HG02642 (cell line): Measurements from ENCODE around the gene CTDP1.

Experiments
- ATAC-seq: cut with Tn5 transposase; IDR thresholded peaks from one replicate; pipeline ENCODE4 v1.9.1; 2021; ENCODE audit warnings: mild to moderate bottlenecking; ENCODE audit not compliant: unreplicated experiment, poor library complexity

The CTDP1 gene

DNA sequence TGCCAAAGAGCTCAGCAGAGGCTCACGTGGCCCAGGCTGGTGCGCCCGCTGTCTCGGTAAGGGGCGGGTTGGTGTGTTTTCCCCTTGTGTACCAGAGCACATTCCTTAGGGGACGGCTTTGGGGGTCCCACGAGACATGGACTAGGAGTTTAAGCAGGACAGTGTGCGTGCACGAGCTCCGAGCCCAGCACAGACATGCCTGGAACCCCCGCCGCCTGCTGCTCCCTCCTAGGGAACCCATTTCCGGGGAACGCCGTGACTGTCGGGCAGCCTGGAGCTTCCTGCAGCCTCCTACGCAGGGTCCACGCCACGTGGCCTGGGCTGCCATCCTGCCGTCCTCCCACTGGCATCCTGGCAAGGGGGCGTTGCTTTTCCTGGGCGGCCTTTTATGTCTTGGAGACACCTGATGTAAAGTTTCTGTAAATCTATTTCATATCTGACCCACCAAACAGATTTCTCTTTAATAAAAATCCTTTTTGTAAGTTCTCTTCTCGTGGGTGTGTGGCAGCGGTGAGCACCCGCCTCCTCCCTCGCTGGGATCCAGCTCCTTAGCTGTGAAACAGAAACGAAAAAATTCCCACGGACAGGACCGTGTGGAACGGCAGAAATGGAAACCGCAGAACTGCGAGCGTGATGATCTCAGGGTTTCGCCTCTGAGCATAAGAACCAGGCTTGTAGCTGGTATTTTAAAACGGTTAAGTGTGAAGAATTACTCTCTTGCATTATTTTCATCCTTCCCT lies 74.6 kb downstream of the CTDP1 start:
- no peak for ATAC-seq

DNA sequence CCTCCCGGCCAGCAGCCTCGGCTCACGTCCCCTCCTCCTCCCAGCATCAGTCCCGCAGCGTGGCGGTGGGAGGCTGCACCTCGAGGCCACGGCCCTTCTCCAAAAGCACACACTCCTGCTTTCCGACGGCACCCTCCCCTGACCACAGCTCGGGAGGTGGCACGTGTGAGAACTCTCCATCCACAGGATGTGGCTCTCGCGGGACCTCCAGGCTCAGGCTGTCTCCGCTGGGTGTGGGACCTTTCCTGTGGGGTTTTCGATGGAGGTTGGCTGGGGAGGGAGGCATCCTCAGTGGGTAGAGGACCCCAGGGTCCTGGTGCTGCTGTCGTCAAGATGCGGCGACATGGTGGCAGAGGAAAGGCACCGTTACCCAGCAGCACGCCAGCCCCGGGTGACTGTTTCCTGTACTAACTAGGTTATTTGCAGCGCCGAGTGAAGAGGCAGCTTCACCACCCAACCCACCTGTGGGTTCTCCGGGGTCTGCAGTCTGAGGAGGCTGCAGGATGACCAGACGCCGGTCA lies 75.3 kb downstream of the CTDP1 start:
- no peak for ATAC-seq

DNA sequence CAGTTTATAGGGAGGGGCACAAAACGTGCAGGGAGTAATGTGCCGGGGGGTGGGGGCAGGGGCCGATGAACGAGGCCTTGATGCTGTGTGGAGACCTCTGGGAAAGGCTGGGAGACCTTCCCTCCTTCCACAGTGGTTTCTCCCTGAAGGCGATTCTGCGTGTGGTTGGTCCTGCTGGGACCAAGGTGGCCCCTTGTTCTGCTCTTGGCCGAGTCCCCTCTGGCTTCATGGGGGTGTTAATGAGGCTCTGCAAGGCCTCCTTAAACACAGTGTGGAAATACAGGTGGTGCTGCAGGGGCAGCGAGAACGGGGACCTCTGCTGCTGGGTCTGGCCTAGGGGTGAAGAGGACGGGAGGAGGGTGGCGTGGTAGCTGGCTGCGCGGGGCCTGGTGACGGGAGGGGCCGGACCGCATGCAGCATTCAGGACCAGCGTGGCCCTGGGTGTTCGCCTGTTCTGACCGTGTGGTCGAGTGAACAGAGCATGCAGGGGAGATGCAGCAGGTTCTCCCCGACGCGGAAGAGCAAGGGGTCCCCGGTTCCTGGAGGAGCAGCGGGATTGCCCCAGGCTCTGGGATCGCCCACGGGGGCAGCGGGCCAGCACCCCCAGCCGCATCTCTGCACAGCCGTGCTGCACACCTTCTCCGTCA lies 76.0 kb downstream of the CTDP1 start:
- no peak for ATAC-seq

DNA sequence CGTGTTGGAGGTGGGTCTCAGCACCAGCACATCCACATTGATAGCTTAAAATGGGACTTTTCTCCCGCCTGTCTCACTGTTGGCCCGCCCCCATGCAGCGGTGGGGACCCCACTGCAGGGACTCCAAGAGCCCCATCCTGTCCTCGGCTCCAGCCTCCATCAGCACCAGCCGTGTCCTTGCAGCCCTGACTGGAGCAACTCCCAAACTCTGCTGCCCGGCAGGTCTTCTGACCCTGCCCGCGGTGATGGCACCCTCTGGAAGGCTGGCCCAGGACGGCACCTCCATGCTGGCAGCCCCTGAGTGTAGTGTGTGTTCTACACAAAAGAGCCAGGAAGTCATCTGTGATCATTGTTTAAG lies 76.5 kb downstream of the CTDP1 start:
- ATAC-seq = no peak

DNA sequence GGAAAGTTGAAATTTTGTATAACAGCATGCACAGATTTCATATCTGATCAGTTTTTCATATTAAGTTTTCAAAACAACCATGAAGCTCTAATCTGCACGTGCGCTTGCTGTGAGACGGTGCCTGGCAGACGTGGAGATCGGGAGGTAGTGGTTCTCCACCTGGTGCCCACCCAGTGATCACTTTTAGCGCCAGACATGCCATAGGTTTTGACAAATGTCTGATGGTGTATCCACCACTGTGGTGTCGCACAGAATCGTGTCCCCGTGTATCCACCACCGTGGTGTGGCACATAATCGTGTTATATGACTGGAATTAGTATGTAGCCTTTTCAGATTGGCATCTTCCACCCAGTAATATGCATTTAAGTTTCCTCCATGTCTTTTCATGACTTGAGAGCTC lies 77.2 kb downstream of the CTDP1 start:
- ATAC-seq = no peak

DNA sequence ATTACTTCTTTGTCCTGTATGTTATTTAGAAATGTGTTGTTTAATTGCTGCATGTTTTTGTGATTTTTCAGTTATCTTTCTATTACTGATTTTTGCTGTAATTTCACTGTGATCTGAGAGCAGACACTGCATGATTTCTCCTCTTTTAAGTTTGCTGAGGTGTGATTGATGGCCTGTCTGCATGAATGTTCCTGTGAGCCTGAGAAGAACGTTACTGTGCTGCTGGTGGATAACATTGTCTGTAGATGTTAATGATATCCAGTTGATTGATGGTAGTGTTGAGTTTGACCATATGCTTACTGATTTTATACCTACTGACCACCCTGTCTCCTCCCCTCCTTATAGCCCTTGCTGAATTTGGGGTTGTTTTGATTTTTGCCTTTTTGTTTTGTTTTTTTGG lies 80.7 kb downstream of the CTDP1 start:
- no peak for ATAC-seq

DNA sequence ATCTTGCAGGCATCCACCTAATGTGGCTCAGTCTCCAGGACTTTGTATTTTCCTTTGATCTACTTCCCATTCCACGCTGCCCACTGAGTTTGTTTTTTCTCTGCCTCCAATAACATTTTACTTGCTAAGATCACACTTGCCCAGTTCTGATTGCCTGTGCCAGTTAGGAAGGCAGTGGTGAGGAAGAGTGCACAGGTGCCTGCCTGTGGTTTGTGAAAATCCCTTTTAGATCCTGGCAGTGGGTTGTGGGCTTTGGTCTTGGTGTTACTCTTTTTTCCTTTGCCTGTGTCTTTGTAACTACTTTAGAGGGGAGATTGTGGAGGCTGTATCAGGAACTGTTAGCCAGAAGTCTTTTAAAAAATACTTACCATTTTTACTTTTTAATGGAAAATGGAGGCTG lies 81.3 kb downstream of the CTDP1 start:
- no peak for ATAC-seq

- ATAC-seq = no peak
Observed at GRCh38 chr18:79763407-79763806, 83.8 kb downstream of the CTDP1 start.

DNA sequence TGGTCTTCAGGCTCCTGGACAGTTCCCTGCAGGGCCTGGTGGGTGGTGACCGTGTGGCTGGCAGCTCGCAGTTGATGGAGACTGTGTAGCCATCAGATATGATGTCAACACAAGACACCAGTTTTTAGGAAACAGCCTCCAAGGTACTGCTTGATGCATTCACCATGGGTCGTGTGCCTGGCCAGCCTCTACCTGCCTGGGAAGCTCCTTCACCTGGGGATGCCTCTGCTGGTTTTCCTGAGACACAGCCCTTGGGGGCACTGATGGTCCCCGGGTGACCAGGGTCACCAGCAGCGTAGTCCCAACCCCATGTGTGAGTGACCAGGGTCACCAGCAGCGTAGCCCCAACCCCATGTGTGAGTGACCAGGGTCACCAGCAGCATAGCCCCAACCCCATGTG lies 84.5 kb downstream of the CTDP1 start:
- no peak for ATAC-seq

DNA sequence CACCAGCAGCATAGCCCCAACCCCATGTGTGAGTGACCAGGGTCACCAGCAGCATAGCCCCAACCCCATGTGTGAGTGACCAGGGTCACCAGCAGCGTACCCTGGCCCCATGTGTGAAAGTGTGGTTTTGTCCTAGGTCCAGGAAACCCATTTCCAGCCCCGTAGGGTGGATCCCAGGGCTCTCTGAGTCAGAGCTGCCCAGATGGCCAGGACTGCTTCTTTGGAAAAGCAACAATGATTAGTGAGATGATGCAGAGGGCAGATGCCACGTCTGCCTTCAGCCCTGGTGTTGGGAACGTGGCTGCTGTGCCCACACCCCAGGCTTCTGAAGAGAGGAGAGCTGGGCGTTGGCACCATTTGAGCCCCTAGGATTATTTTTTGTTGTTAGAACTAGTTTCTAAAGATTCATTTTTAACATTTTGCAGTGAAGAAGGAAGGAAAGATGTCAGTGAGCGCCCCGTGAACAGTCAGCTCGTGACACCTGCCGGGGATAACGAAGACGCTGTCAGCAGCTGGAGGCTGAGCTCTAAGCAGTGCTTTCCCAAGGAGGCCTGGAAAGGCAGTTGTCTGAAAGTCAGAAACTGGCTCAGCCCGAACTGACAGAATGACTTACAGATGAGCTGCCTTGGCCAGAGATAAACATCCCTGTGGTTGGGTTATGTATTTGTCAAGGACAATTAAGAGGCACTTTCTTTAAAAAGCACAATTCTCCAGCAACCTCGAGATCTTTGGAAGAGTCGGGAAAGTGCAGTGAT lies 86.1 kb downstream of the CTDP1 start:
- ATAC-seq = no peak

DNA sequence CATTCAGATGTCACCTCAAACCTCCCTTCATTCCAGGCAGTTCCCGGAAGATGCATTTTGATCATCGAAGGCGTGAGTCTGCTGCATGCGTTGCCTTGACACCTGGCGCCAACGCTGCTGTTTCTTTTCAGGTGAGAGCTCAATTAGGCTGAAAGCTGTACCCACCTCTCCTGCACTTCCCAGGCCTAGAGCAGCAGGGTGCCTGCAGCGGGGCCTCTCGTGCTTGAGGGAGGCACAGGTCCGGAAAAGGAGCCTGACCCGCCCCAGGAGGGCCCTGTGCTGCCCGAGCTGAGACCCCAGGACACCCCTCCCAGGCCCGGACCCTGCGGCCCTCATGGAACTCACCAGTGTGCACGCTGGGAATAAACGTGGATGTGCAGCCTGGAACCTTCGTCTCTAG lies 86.7 kb downstream of the CTDP1 start:
- no peak for ATAC-seq

DNA sequence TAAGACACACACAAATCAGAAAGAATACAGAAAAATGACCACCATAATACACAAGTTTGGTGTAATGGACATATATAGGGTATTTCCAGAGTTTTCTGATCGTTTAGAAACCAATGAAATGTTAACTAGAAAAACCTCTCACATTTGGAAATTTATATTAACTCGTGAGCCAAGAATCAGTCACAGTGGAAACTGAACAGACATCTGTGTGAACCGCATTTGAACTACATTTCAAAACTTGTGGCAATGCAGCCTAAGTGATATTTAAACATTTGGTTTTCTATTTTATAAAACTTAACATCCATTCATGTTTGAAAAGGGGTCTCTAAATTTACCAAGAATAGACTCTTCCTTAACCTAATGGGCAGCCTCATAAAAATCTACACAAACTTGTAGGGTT lies 89.1 kb downstream of the CTDP1 start:
- no peak for ATAC-seq

GRCh38 chr18:79769698-79770500 lies 90.3 kb downstream of the CTDP1 start:
- ATAC-seq = no peak

DNA sequence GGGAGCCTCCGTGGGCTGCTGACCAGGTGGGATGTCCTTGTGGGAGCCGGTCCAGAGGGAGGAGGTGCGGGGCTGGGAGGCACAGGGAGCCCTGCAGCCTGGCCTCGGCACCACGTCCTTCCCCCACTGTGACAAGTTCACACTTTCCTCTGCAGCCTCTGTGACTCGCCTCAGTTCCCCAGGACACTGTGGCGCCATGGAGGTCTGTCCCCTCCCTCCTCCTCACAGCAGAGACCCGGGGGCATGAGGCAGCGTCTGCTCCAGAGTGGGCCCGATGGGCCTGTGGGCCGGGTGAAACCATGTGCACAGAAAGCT lies 90.9 kb downstream of the CTDP1 start:
- ATAC-seq = no peak

GRCh38 chr18:79770826-79771225 lies 91.2 kb downstream of the CTDP1 start:
- ATAC-seq = no peak

DNA sequence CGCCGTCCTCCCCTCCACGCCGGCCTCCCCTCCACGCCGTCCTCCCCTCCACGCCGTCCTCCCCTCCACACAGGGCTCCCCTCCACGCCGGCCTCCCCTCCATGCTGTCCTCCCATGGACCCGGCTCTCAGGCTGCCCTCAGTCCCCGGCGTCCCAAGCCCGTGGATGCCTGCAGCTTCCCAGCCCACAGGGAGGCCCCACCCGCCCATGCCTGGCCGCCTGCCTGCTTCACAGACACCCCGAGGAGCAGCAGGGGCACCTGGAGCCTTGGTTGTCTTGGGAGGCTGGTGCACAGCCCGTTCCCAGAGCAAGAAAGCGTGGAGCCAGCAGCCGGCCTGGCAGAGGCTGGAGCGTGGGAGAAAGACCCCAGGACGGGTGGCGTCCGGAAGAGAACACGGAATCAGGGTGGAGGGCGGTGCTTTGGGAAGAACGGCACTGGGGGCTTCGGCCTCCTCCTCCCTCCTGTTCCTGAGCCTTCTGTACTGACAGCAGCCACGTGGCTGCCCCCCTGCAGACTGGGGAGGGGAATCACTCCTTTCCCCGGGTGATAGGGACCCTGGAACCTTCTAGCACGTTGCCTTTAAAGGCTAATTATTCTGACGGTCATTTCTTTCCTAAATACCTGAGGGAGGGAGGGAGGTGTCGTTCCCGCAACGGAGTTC lies 92.0 kb downstream of the CTDP1 start:
- ATAC-seq = no peak

GRCh38 chr18:79772108-79772864 lies 92.7 kb downstream of the CTDP1 start:
- no peak for ATAC-seq

- ATAC-seq = no peak
Observed at GRCh38 chr18:79772865-79773696, 93.5 kb downstream of the CTDP1 start.

GRCh38 chr18:79774111-79774510 lies 94.5 kb downstream of the CTDP1 start:
- ATAC-seq = no peak
